Naive thymus-derived CD4-positive, alpha-beta T cell (primary cell): ENCODE measurements around the gene AGBL1. TPM values are rescaled to one million over a fixed set of nuclear protein-coding genes. Genes with fewer than 3 reads are reported as not detected.

Experiments
- ATAC-seq: fragments of 150-1000 bp; cut with Tn5 transposase; 2 replicates; pipeline ENCODE4 v1.10.0; 2021; ENCODE audit warnings: mild to moderate bottlenecking, moderate library complexity
- CTCF ChIA-PET: fragments of 350-600 bp; sonication (Branson Sonifier 250); formaldehyde crosslinking; loops from one replicate; lab custom pipeline; 2021; ENCODE audit warnings: antibody characterized with exemption; lab: Charles Lee
- POLR2A ChIA-PET: fragments of 350-600 bp; sonication (Branson Sonifier 250); formaldehyde crosslinking; loops from one replicate; lab custom pipeline; 2021; ENCODE audit warnings: antibody characterized with exemption, inconsistent platforms; lab: Charles Lee
- DNase-seq, 9 donors: peaks; one replicate each; pipeline versions ENCODE4 v3.0.0 to v3.0.0-alpha.2; 2020 to 2022; ENCODE audit warnings: mixed read lengths in 1 of 9
- H3K27ac ChIP-seq: one replicate; pipeline ENCODE4 v1.7.0; 2013; ENCODE audit warnings: mild to moderate bottlenecking, low read depth, low read length, moderate library complexity
- H3K27me3 ChIP-seq, 2 donors: one replicate each; pipeline ENCODE4 v1.7.0; 2013; ENCODE audit warnings: low read length in 2 of 2, mild to moderate bottlenecking in 2 of 2, moderate library complexity in 2 of 2; ENCODE audit not compliant: control insufficient read depth in 2 of 2, insufficient read depth in 2 of 2
- H3K36me3 ChIP-seq, 3 experiments: 1 replicate in 2 of 3; 2 replicates in 1 of 3; pipeline ENCODE4 v1.7.0; 2013; ENCODE audit warnings: low read length in 3 of 3, mild to moderate bottlenecking in 3 of 3, moderate library complexity in 1 of 3; ENCODE audit not compliant: insufficient read depth in 3 of 3, control insufficient read depth in 2 of 3
- H3K4me1 ChIP-seq, 2 donors: one replicate each; pipeline ENCODE4 v1.7.0; 2013; ENCODE audit warnings: low read length in 2 of 2, mild to moderate bottlenecking in 2 of 2, moderate library complexity in 1 of 2; ENCODE audit not compliant: control insufficient read depth in 2 of 2, insufficient read depth in 2 of 2
- H3K4me3 ChIP-seq: 2 replicates; pipeline ENCODE4 v1.7.0; 2013; ENCODE audit warnings: mild to moderate bottlenecking, low read length
- H3K9me3 ChIP-seq, 3 experiments: 1 replicate in 2 of 3; 2 replicates in 1 of 3; pipeline ENCODE4 v1.7.0; 2013; ENCODE audit warnings: low read length in 3 of 3; ENCODE audit not compliant: control insufficient read depth in 2 of 3
- H3K27ac Mint-ChIP-seq, 9 donors: one replicate each; pipeline ENCODE4 v1.8.0; 2020 to 2022; ENCODE audit warnings: mixed read lengths in 9 of 9, mild to moderate bottlenecking in 8 of 9, moderate library complexity in 5 of 9, inconsistent platforms in 2 of 9
- H3K27me3 Mint-ChIP-seq, 5 donors: one replicate each; pipeline ENCODE4 v1.8.0; 2021 to 2022; ENCODE audit warnings: mixed read lengths in 5 of 5, mild to moderate bottlenecking in 1 of 5
- H3K36me3 Mint-ChIP-seq, 5 donors: one replicate each; pipeline ENCODE4 v1.8.0; 2020 to 2022; ENCODE audit warnings: mixed read lengths in 5 of 5, mild to moderate bottlenecking in 3 of 5, inconsistent platforms in 1 of 5
- H3K4me1 Mint-ChIP-seq, 7 donors: one replicate each; pipeline ENCODE4 v1.8.0; 2020 to 2022; ENCODE audit warnings: mixed read lengths in 7 of 7, mild to moderate bottlenecking in 3 of 7, inconsistent platforms in 1 of 7
- H3K4me3 Mint-ChIP-seq, 10 donors: one replicate each; pipeline ENCODE4 v1.8.0; 2020 to 2022; ENCODE audit warnings: mild to moderate bottlenecking in 10 of 10, mixed read lengths in 10 of 10, moderate library complexity in 6 of 10, inconsistent platforms in 2 of 10
- H3K9me3 Mint-ChIP-seq, 11 donors: one replicate each; pipeline ENCODE4 v1.8.0; 2020 to 2022; ENCODE audit warnings: mixed read lengths in 11 of 11, mild to moderate bottlenecking in 4 of 11, inconsistent platforms in 1 of 11, moderate library complexity in 1 of 11
- intact Hi-C, 2 donors: fragments of 100-400 bp; cut with micrococcal nuclease; formaldehyde crosslinking; loops; one replicate each; pipeline ENCODE4 v1.15.1; 2023
- polyA plus RNA-seq, 2 donors: library from polyadenylated mRNA; unstranded; fragments of 300-500 nt; fragmentation: Illumina TruSeq; gene quantifications; one replicate each; pipeline ENCODE4 v1.2.3, GENCODE V29; 2021
- total RNA-seq, 6 experiments: library from RNA in 5 of 6; stranded (reverse) in 5 of 6; gene quantifications; 1 replicate in 5 of 6; 2 replicates in 1 of 6; pipeline ENCODE4 v1.2.3 and lab custom pipeline; 2021 to 2026

AGBL1 gene
- total and polyA plus RNA-seq, 7 experiments from 2014 or later = not detected

- no peaks in the 10 kb centered on the region for H3K9me3 ChIP-seq
- no peaks in the 10 kb centered on the region for H3K36me3 ChIP-seq
- peaks cover 0 to 4% (median under 1%) of the 10 kb centered on the region in 5 donors for H3K27me3 Mint-ChIP-seq
- no peaks in the 10 kb centered on the region for H3K36me3 Mint-ChIP-seq
- no peak overlapping the region for H3K4me3 Mint-ChIP-seq
- DNase-seq (no peak), ATAC-seq (no peak)
- CTCF ChIA-PET = no interaction called here
- no peaks in the 10 kb centered on the region for H3K27me3 ChIP-seq
- peaks cover 0 to 5% (median 0%) of the 10 kb centered on the region in 11 donors for H3K9me3 Mint-ChIP-seq
- H3K27ac ChIP-seq = no peak overlapping the region
- no peak overlapping the region for H3K4me3 ChIP-seq
- POLR2A ChIA-PET = no interaction called here
- H3K4me1 ChIP-seq = no peaks in the 10 kb centered on the region
- intact Hi-C loops = no loop called here
- peaks cover 0 to 9% (median 0%) of the 10 kb centered on the region in 7 donors for H3K4me1 Mint-ChIP-seq
- H3K27ac Mint-ChIP-seq = no peak overlapping the region
These were observed 273.5 kb downstream of the AGBL1 start for GRCh38 chr15:86353213-86353612.

DNA sequence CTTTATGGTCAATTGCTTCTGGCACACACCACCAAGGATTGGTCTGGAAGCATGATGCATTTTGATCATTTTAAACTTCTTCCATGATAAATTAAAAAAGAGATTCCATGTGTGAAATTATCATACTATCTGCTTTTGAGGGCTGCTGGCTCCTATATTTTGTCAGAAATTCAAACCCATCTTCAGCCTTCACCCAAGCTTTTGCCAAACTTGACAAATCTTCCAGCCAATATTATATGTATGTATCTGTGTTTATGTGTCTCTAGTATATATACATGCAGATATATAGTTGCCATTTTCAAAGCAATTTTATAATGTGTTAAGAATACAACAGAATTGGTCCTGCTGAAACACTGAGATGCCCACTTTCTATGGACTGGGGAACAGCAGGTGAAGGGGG lies 275.7 kb downstream of the AGBL1 start:
- peaks cover 0 to 5% (median 0%) of the 10 kb centered on the region in 11 donors for H3K9me3 Mint-ChIP-seq
- no peak overlapping the region for H3K4me3 Mint-ChIP-seq
- Histone ChIP-seq H3K9me3 (no peaks in the 10 kb centered on the region), H3K27ac (no peak overlapping the region), H3K4me3 (no peak overlapping the region), H3K4me1 (no peaks in the 10 kb centered on the region), H3K27me3 (no peaks in the 10 kb centered on the region), H3K36me3 (no peaks in the 10 kb centered on the region)
- ATAC-seq (no peak), DNase-seq (no peak)
- H3K36me3 Mint-ChIP-seq = no peaks in the 10 kb centered on the region
- peaks cover 0 to 11% (median 0%) of the 10 kb centered on the region in 7 donors for H3K4me1 Mint-ChIP-seq
- CTCF ChIA-PET = no interaction called here
- H3K27ac Mint-ChIP-seq = no peak overlapping the region
- no peaks in the 10 kb centered on the region for H3K27me3 Mint-ChIP-seq
- POLR2A ChIA-PET = no interaction called here
- intact Hi-C loops = no loop called here

- H3K4me3 ChIP-seq = no peak overlapping the region
- no peaks in the 10 kb centered on the region for H3K27me3 ChIP-seq
- H3K27me3 Mint-ChIP-seq = no peaks in the 10 kb centered on the region
- H3K36me3 Mint-ChIP-seq = no peaks in the 10 kb centered on the region
- ATAC-seq (no peak), DNase-seq (no peak)
- H3K9me3 Mint-ChIP-seq = peaks cover 0 to 5% (median 0%) of the 10 kb centered on the region in 11 donors
- no peak overlapping the region for H3K4me3 Mint-ChIP-seq
- CTCF ChIA-PET = no interaction called here
- H3K36me3 ChIP-seq = no peaks in the 10 kb centered on the region
- no peaks in the 10 kb centered on the region for H3K4me1 ChIP-seq
- H3K27ac Mint-ChIP-seq = no peak overlapping the region
- peaks cover 0 to 11% (median 0%) of the 10 kb centered on the region in 7 donors for H3K4me1 Mint-ChIP-seq
- H3K27ac ChIP-seq = no peak overlapping the region
- intact Hi-C loops = no loop called here
- no peaks in the 10 kb centered on the region for H3K9me3 ChIP-seq
- POLR2A ChIA-PET = no interaction called here
These were observed 276.1 kb downstream of the AGBL1 start for GRCh38 chr15:86355801-86356200.

DNA sequence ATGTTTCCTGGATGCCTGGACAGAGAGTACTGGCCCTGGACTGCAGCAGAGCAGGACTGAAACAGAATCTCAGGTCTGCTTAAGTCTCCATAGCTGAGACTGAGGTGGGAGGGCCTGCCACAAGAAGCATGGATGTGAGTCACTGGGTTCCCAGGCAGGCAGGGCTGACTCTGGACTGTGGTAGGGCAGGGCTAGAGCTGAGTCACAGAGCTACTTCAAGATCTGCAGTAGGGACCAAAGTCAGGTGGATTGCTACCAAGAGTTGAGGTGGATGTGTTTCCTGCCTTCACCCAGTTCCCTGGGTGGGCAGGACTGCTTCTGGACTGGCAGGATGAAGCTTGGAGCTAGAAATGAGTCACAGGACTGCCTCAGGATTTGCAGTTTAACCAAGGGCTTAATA lies 282.9 kb downstream of the AGBL1 start:
- no peak overlapping the region for H3K27ac ChIP-seq
- H3K4me3 ChIP-seq = no peak overlapping the region
- Mint-ChIP-seq H3K9me3 (peaks cover 0 to 22% (median 5%) of the 10 kb centered on the region in 11 donors), H3K27ac (no peak overlapping the region), H3K4me1 (peaks cover 0 to 8% (median 0%) of the 10 kb centered on the region in 7 donors), H3K27me3 (peaks cover 0 to 21% (median 16%) of the 10 kb centered on the region in 5 donors), H3K4me3 (no peak overlapping the region), H3K36me3 (peaks cover 0 to 4% (median 0%) of the 10 kb centered on the region in 5 donors)
- intact Hi-C loops = no loop called here
- DNase-seq (no peak), ATAC-seq (no peak)
- no peaks in the 10 kb centered on the region for H3K36me3 ChIP-seq
- ChIA-PET CTCF (no interaction called here), POLR2A (no interaction called here)
- H3K27me3 ChIP-seq = no peaks in the 10 kb centered on the region
- H3K4me1 ChIP-seq = no peaks in the 10 kb centered on the region
- no peaks in the 10 kb centered on the region for H3K9me3 ChIP-seq

GRCh38 chr15:86373147-86373546 lies 293.5 kb downstream of the AGBL1 start:
- peaks cover 0 to 4% (median 0%) of the 10 kb centered on the region in 5 donors for H3K36me3 Mint-ChIP-seq
- ChIA-PET POLR2A (no interaction called here), CTCF (no interaction called here)
- H3K4me1 Mint-ChIP-seq = no peaks in the 10 kb centered on the region
- H3K4me3 Mint-ChIP-seq = no peak overlapping the region
- Histone ChIP-seq H3K27me3 (no peaks in the 10 kb centered on the region), H3K4me1 (no peaks in the 10 kb centered on the region), H3K9me3 (no peaks in the 10 kb centered on the region), H3K36me3 (no peaks in the 10 kb centered on the region), H3K4me3 (no peak overlapping the region), H3K27ac (no peak overlapping the region)
- H3K27me3 Mint-ChIP-seq = peaks cover 0 to 18% (median 11%) of the 10 kb centered on the region in 5 donors
- no peak for DNase-seq
- ATAC-seq = no peak
- peaks cover 0 to 14% (median 7%) of the 10 kb centered on the region in 11 donors for H3K9me3 Mint-ChIP-seq
- intact Hi-C loops = no loop called here
- H3K27ac Mint-ChIP-seq = no peak overlapping the region

DNA sequence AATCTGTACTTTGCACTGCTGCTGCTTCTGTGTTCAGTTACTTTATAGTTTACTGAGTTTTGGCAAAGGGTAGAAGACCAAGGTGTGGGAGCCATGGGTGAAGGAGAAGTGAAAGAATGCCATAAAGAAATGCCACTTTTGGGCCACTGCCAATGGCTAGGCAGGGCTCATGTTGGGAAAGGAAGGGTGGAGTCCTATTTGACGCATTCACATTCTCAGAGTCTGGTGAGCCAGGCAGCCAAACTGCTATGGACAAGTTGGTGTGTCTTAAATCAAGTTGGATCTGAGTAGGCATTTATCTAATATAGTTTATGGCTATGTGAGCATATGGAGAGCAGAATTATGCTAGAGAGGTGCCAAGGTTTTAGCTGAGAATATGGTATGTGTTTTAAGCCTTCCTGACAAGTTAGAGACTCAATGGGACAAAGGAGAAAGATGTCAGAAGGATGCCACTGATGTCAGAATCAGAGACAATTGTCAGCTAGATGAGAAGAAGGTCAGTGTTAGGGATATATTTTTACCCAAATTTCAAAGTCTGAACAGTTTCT lies 296.1 kb downstream of the AGBL1 start:
- peaks cover 0 to 4% (median 0%) of the 10 kb centered on the region in 5 donors for H3K36me3 Mint-ChIP-seq
- intact Hi-C loops = no loop called here

DNA sequence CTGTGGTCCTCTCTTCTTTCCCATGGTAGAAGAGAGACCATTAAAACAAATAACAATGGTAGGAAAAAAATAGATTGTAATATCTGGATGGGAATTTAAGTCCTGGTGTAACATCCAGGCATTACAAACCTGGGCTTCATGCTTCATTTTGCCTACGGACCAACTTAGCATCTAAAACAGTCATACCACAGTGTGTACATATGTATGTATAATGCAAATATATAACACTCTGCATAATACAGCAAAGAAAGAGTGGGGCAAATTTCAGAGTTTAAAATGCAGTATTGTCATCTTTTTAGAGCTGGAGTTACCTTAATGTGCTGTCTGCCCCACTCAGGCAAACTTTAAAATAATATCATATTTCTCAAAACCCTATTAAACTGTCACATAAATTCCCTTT lies 298.2 kb downstream of the AGBL1 start:
- Histone ChIP-seq H3K4me3 (no peak overlapping the region), H3K27me3 (no peaks in the 10 kb centered on the region), H3K36me3 (no peaks in the 10 kb centered on the region), H3K9me3 (no peaks in the 10 kb centered on the region), H3K27ac (no peak overlapping the region), H3K4me1 (no peaks in the 10 kb centered on the region)
- Mint-ChIP-seq H3K4me1 (peaks cover 0 to 1% (median 0%) of the 10 kb centered on the region in 7 donors), H3K9me3 (peaks cover 0 to 10% (median 3%) of the 10 kb centered on the region in 11 donors), H3K4me3 (no peak overlapping the region), H3K27me3 (peaks cover 0 to 12% (median 6%) of the 10 kb centered on the region in 5 donors), H3K27ac (no peak overlapping the region), H3K36me3 (peaks cover 0 to 4% (median 0%) of the 10 kb centered on the region in 5 donors)
- CTCF ChIA-PET = no interaction called here
- DNase-seq = no peak
- ATAC-seq = no peak
- POLR2A ChIA-PET = no interaction called here
- intact Hi-C loops = no loop called here

More for the DNA sequence above, 296.1 kb downstream of the AGBL1 start:
- DNase-seq (no peak), ATAC-seq (no peak)
- H3K27me3 ChIP-seq = no peaks in the 10 kb centered on the region
- CTCF ChIA-PET = interaction anchor here (0.9 to 1.1 kb wide), 2 partner anchors 12 to 21 kb away, joined by 3 read pairs; no protein-coding TSS in a partner anchor
- peaks cover 0 to 10% (median 4%) of the 10 kb centered on the region in 11 donors for H3K9me3 Mint-ChIP-seq
- H3K4me3 Mint-ChIP-seq = no peak overlapping the region
- H3K27me3 Mint-ChIP-seq = peaks cover 0 to 13% (median 11%) of the 10 kb centered on the region in 5 donors
- H3K9me3 ChIP-seq = no peaks in the 10 kb centered on the region
- H3K27ac Mint-ChIP-seq = no peak overlapping the region
- H3K27ac ChIP-seq = no peak overlapping the region
- POLR2A ChIA-PET = no interaction called here
- no peaks in the 10 kb centered on the region for H3K36me3 ChIP-seq
- H3K4me1 ChIP-seq = no peaks in the 10 kb centered on the region
- peaks cover 0 to 1% (median 0%) of the 10 kb centered on the region in 7 donors for H3K4me1 Mint-ChIP-seq
- H3K4me3 ChIP-seq = no peak overlapping the region
